Activated gamma-delta T cell treated with Interleukin-2 at 50 U/mL for 16 hours (primary cell): ENCODE results near the gene FUNDC1.

ENCODE experiments used
- DNase-seq: peaks from one replicate; pipeline ENCODE4 v3.0.0-alpha.2; 2020

Gene FUNDC1

DNA sequence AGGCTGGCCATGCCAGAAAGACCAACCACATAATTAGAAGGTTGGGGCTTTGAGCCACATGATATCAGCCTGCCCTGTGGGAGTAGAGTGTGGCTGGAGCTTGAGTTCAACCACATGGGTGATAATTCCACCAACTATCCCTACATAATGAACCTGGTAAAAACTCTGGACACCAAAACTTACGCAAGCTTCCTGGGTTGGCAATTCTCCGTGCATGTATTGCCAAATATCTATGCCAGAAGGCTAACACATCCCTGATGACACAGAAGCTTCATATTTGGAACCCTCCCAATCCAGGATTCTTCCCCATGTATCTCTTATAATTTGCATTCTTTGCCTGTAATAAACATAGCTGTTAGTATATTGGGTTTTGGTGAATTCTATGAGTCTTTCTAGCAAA lies 68.2 kb downstream of the FUNDC1 start:
- no peak for DNase-seq
